ENCODE measurements around the gene BTBD19. TPM values are rescaled to one million over a fixed set of nuclear protein-coding genes. Genes with fewer than 3 reads are reported as not detected.
"Not testable (repeated sequence)": the region's sequence is repeated elsewhere in the genome, so short reads cannot be mapped to it uniquely, and the experiment has no call there.

Gene BTBD19
- total RNA-seq, 6 experiments from 2014 or later = 12.2 to 21.4 (median 13.9) TPM

DNA sequence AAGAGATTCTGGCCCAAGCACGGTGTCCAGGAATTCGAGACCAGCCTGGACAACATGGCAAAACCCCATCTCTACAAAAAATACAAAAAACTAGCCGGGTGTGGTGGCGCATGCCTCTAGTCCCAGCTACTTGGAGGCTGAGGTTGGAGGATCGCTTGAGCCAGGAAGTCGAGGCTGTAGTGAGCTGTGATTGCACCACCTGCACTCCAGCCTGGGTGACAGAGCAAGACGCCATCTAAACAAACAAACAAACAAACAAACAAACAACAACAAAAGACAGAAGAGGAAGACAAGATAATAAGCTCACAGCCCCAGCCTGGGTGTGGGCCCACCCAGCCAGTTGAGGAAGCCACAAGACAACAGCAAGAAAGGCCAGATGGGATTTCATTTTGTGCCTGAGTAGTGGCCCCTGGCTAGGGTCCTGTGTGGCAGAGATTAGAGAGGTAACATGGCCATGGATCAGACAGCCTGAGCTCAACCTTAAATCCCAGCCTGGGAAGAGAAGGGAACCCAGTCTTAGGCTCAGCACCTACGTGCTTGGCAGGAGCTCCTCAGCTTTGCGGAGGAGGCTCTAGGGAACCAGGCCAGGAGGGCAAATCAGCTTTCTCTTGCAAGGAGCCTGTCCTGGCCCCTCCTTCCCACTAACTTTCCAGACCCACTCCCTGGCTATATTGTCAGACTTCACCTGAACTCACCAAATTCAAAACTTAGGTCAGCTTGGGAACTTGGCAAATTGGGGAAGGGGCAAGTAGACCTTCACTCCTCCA lies 15.4 kb upstream of the BTBD19 start:
- no peaks in the 10 kb centered on the region for H3K36me3 Mint-ChIP-seq (ENCODE audit: low read depth)
- no peaks in the 10 kb centered on the region; the same call in none of the 2 replicates for H3K27me3 Mint-ChIP-seq (ENCODE audit: insufficient read depth)
- no peak for DNase-seq
- peaks cover 6% of the 10 kb centered on the region; the same call in 1 of the 2 replicates for H3K4me1 Mint-ChIP-seq (ENCODE audit: low read depth)
- TF ChIP-seq, protein P1, sequence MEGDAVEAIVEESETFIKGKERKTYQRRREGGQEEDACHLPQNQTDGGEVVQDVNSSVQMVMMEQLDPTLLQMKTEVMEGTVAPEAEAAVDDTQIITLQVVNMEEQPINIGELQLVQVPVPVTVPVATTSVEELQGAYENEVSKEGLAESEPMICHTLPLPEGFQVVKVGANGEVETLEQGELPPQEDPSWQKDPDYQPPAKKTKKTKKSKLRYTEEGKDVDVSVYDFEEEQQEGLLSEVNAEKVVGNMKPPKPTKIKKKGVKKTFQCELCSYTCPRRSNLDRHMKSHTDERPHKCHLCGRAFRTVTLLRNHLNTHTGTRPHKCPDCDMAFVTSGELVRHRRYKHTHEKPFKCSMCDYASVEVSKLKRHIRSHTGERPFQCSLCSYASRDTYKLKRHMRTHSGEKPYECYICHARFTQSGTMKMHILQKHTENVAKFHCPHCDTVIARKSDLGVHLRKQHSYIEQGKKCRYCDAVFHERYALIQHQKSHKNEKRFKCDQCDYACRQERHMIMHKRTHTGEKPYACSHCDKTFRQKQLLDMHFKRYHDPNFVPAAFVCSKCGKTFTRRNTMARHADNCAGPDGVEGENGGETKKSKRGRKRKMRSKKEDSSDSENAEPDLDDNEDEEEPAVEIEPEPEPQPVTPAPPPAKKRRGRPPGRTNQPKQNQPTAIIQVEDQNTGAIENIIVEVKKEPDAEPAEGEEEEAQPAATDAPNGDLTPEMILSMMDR (IDR thresholded peaks at IDR 0.05) = no peak
- H3K4me3 Mint-ChIP-seq = no peak overlapping the region
- no peaks in the 10 kb centered on the region for H3K9me3 Mint-ChIP-seq
- H3K27ac Mint-ChIP-seq = no peak overlapping the region

DNA sequence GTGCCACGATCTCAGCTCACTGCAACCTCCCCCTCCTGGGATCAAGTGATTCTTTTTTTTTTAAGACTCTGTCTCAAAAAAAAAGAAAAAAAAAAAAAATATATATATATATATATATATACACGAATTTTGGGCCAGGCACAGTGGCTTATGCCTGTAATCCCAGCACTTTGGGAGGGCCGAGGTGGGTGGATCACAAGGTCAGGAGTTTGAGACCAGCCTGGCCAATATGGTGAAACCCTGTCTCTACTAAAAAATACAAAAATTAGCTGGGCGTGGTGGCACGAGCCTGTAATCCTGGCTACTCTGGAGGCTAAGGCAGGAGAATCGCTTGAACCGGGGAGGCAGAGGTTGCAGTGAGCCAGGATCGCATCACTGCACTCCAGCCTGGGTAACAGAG lies 10.4 kb upstream of the BTBD19 start:
- not testable (repeated sequence) for H3K4me3 Mint-ChIP-seq; H3K9me3 Mint-ChIP-seq; H3K27me3 Mint-ChIP-seq (ENCODE audit: insufficient read depth); DNase-seq; H3K27ac Mint-ChIP-seq
- Mint-ChIP-seq H3K4me1 (ENCODE audit: low read depth) (peaks cover 35% of the 10 kb centered on the region), H3K36me3 (ENCODE audit: low read depth) (peaks cover 18% of the 10 kb centered on the region)

DNA sequence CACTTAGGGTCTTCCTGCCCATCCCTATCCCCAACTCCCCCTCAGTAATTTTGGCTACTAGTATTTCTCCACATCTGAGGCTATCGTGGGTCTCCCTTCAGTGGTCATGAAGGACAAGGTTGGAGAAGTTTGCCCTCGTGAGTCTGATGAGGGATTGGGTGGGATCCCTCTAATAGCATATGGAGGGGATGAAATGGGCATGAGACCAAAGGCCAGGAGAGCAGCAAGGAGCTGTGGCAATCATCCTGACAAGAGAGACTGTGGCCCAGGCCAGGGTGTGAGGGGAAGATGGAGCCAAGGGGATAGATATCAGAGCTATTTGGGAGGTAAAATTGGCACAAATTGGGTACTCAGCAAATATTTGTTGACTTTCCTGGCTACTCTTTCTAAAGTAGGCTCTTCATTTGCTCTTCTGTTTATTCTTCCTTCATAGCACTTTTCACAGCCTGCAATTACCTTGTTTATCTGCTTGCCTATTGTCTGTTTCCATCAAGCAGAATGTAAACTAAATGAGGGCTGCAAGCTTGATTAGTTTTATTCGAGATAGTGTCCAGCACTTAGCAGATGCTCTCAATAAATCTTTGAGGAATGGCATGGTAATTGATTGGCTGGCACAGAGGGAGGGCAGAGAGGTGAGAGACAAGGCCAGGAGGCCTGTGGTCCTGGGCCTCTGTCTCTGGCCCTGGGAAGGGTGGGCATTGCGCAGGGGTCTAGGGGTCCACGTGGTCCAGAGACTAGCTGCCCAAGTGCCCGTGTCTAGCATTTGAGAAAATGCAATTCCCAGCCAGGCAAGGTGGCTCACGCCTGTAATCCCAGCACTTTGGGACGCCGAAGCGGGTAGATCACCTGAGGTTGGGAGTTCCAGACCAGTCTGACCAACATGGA lies 9.6 kb upstream of the BTBD19 start:
- TF ChIP-seq, protein P1 (IDR thresholded peaks at IDR 0.05) = no peak
- Mint-ChIP-seq H3K4me3 (no peak overlapping the region), H3K36me3 (ENCODE audit: low read depth) (peaks cover 26% of the 10 kb centered on the region), H3K27me3 (ENCODE audit: insufficient read depth) (peaks cover 8% of the 10 kb centered on the region), H3K4me1 (ENCODE audit: low read depth) (peaks cover 39% of the 10 kb centered on the region), H3K9me3 (no peaks in the 10 kb centered on the region), H3K27ac (peak overlapping the region; percentile 22; the same call in 1 of the 2 replicates)
- no peak for DNase-seq

DNA sequence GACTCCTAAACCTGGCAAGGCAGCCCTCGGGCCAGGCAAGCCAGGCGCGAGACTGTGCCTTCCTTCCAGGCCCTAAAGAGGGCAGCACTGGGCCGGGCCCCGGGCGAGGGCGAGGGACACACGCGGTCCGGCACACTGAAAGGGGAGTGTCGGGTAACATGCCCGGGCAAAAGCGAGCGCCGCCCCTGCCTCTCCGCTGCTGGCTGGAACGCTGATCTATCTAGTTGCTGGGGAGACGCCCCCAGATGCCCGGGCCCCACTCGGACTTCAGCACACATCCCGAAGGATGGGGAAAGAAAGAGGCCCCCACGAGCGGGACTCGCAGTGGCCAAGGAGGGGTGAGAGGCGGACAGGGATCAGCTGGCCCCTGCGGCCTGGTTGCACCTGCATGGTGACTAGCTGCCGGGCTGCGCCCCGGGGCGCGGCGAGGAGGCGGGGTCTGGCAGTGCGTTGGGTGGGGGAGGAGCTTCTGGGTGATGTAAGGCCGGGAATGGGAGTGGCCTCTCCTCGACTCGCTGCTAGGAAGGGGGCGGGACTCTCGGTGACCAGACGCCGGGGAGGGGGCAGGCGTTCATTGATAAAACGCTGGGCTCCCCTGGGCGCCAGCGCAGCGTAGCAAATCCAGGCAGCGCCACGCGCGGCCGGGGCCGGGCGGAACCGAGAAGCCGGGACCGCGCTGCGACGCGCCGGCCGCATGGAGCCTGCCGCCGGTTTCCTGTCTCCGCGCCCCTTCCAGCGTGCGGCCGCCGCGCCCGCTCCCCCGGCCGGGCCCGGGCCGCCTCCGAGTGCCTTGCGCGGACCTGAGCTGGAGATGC lies 8.3 kb upstream of the BTBD19 start, which contains the start of gene PLK3:
PLK3 (plus strand) TSS at position 608 of the 815 bp plus-strand sequence; CDS start at position 695, 87 bp downstream.
- Mint-ChIP-seq H3K27me3 (ENCODE audit: insufficient read depth) (peaks cover 9% of the 10 kb centered on the region), H3K4me3 (peak within 1 kb of the TSS; percentile 94), H3K36me3 (ENCODE audit: low read depth) (peaks cover 32% of the 10 kb centered on the region), H3K9me3 (no peaks in the 10 kb centered on the region), H3K4me1 (ENCODE audit: low read depth) (peaks cover 47% of the 10 kb centered on the region), H3K27ac (peak within 1 kb of the TSS; percentile 96)
- TF ChIP-seq, protein P1 (IDR thresholded peaks at IDR 0.05) = peak; percentile 88
- peak; percentile 98 for DNase-seq

DNA sequence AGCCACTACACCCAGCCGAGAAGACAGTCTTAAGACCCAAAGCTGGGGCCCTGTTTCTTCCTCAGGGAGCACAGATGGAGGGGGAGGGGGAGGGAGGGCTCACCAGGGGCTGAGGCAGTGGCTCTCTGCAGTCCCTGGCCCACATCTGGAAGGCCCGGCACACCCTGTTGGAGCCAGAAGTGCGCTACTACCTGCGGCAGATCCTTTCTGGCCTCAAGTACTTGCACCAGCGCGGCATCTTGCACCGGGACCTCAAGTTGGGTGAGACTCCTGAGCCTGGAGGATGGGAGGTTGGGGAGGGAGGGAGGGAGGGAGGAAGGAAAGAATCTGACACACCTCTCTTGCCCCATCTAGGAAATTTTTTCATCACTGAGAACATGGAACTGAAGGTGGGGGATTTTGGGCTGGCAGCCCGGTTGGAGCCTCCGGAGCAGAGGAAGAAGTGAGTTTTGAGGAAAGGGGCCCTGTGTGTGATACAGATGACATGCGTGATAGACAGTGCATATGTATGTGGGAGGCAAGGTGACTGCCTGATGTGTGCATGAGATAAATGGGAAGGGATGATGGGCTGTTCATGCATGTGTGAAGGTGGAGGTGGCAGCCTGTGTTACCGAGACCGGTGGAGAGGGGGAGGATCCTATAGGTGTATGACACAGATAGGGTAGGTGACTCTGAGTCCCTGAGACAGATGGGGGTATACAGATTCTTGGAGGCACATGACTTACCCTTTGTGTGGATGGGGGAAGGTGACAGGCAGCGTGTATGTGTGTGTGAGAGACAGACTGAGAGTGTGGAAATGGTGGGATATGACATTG lies 6.6 kb upstream of the BTBD19 start:
- TF ChIP-seq, protein P1 (IDR thresholded peaks at IDR 0.05) = no peak
- no peak for DNase-seq
- Mint-ChIP-seq H3K4me3 (peak overlapping the region; percentile 94), H3K4me1 (ENCODE audit: low read depth) (peaks cover 57% of the 10 kb centered on the region), H3K27me3 (ENCODE audit: insufficient read depth) (peaks cover 9% of the 10 kb centered on the region), H3K36me3 (ENCODE audit: low read depth) (peaks cover 40% of the 10 kb centered on the region), H3K27ac (peak overlapping the region; percentile 94), H3K9me3 (no peaks in the 10 kb centered on the region)
